AG09309 (cell line): Measurements from ENCODE around the gene OR2D2.
"Not testable (repeated sequence)": the region's sequence is repeated elsewhere in the genome, so short reads cannot be mapped to it uniquely, and the experiment has no call there.

Experiments
- DNase-seq: peaks from one replicate; pipeline ENCODE4 v3.0.0-alpha.2; 2010; ENCODE audit warnings: low read depth
- H3K4me3 ChIP-seq: 2 replicates; pipeline ENCODE4 v1.5.1; 2011; ENCODE audit warnings: mild to moderate bottlenecking, low read depth, low read length, moderate library complexity; ENCODE audit not compliant: control insufficient read depth
- CTCF ChIP-seq: IDR thresholded peaks from 2 replicates; pipeline ENCODE4 v1.5.1; 2011; ENCODE audit warnings: mild to moderate bottlenecking, low read depth, low read length, inconsistent platforms; ENCODE audit not compliant: insufficient read depth, control insufficient read depth; ENCODE audit errors: missing control alignments

The OR2D2 gene

DNA sequence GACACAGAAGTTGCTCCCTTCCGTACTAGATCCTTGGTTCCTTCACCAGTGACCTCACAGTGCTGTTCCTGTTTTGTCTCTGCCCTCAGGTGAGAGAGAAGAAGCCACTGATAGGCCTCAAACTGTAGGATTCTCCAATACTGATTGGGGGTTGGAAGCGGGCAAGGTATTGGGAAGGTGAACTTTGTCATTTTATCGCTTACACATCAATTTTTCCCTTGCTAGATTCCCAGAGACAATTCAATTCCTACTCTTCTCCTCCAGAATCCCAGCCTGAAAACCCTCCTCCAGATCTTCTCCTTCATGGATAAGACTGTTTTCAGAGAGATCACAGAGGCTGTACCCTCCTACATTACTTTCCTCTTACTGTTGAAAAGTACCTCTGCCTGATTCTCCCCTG, 19.1 kb upstream of the OR2D2 start:
- no peak for DNase-seq
- no peak overlapping the region for H3K4me3 ChIP-seq
- TF ChIP-seq CTCF, result no peak

DNA sequence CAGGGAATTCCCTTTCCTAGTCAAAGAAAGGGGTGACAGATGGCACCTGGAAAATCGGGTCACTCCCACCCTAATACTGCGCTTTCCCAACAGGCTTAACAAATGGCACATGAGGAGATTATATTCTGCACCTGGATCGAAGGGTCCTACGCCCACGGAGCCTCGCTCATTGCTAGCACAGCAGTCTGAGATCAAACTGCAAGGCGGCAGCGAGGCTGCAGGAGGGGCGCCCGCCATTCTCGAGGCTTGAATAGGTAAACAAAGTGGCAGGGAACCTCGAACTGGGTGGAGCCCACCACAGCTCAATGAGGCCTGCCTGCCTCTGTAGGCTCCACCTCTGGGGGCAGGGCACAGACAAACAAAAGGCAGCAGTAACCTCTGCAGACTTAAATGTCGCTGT, 12.5 kb upstream of the OR2D2 start:
- not testable (repeated sequence) for H3K4me3 ChIP-seq, DNase-seq

DNA sequence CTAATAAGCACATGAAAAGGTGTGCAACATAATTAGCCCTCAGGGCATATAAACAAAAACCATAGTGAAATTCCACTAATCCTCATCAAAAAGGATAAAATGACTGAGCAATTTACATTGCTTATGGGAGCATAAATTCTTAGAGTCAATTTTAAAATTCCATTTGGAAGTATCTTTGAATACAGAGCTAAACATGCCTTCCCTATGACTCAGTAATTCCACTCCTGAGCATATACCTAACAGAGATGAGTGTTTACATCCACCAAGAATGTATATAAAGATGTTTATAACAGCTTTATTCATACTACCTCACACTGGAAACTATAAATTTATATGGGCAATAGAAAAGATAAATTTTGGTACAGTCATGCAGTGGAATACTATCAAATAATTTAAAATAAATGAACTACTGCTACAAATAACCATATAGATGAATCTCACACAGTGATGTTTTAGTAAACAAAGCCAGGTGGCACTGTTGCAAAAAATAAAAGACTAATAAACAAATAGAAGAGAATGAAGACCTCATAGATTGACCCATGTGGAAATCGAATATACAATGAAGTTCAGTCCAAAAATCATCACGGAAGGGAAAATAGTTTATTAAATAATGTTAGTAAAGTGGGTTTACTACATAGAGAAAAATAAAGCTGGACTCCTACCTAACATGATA, 8.2 kb upstream of the OR2D2 start:
- no peak overlapping the region for H3K4me3 ChIP-seq
- no peak for DNase-seq
- no peak for TF ChIP-seq CTCF

- DNase-seq, result no peak
These were observed 6.6 kb upstream of the OR2D2 start for GRCh38 chr11:6898911-6899310.

GRCh38 chr11:6895010-6895409, 2.7 kb upstream of the OR2D2 start:
- H3K4me3 ChIP-seq, result no peak overlapping the region
- DNase-seq, result no peak
- no peak for TF ChIP-seq CTCF

More at GRCh38 chr11:6898911-6899310, 6.6 kb upstream of the OR2D2 start:
- H3K4me3 ChIP-seq, result no peak overlapping the region
- TF ChIP-seq CTCF, result no peak

- TF ChIP-seq CTCF, result no peak
- DNase-seq, result no peak
- no peak overlapping the region for H3K4me3 ChIP-seq
These were observed 1.8 kb upstream of the OR2D2 start for GRCh38 chr11:6894097-6894496.

DNA sequence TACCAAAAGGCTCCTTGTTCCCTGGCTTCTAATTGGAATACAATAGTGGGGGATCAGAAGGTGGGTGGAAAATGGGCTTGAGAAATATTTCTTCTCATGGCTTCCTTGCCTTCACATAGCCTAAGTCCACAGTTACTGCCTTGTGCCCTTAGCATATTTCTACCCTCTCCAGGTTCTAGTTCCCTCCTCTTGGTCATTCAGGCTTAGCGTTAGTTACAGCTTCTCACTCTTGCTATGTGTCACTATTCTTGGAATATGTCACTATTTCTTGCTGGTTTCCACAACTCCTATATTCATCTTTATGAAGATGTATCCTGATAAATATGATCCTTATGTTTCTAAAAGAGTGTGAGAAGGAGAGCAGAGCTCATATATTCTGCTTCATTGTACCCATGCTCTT, 2.5 kb downstream of the OR2D2 start:
- TF ChIP-seq CTCF, result no peak
- no peak for DNase-seq
- H3K4me3 ChIP-seq, result no peak overlapping the region
